ENCODE data around the gene GRIK3.

Gene GRIK3

DNA sequence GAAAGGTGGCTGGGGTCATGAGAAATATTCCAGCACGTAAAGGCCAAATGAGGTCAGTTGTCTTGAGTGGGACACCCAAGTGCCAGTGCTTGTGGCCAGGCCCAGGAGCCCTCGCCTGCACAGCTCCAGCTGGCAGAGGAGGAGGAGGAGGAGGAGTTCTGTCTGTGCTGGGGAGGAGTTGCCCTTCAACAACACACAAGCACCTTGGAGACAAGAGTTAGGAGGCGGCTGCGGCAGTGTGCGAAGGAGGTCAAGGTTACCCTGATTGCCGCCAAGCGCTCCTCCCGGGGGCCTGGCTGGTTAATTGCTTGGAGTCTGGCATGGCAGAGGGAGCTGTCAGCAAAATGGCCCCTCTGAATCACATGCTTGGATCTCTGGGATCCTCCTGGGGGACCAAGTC, 45.1 kb downstream of the GRIK3 start:
- ChIA-PET POLR2A (no interaction called here), CTCF (no interaction called here)
- TF ChIP-seq ZNF384 (IDR thresholded peaks at IDR 0.05), result no peak
- TF ChIP-seq NFRKB (IDR thresholded peaks at IDR 0.05), result no peak
- TF ChIP-seq, protein P1, sequence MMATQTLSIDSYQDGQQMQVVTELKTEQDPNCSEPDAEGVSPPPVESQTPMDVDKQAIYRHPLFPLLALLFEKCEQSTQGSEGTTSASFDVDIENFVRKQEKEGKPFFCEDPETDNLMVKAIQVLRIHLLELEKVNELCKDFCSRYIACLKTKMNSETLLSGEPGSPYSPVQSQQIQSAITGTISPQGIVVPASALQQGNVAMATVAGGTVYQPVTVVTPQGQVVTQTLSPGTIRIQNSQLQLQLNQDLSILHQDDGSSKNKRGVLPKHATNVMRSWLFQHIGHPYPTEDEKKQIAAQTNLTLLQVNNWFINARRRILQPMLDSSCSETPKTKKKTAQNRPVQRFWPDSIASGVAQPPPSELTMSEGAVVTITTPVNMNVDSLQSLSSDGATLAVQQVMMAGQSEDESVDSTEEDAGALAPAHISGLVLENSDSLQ (IDR thresholded peaks at IDR 0.05), result no peak
- no peak for TF ChIP-seq FOXM1 (IDR thresholded peaks at IDR 0.05; ENCODE audit: borderline replicate concordance)
- no peak for TF ChIP-seq BHLHE40 (IDR thresholded peaks at IDR 0.05; ENCODE audit: borderline replicate concordance)
- TF ChIP-seq SUZ12 (IDR thresholded peaks at IDR 0.05), result no peak
- TF ChIP-seq FOXA1 (IDR thresholded peaks at IDR 0.05), result no peak
- no peak for TF ChIP-seq HDGF (IDR thresholded peaks at IDR 0.05; ENCODE audit: borderline replicate concordance)
- TF ChIP-seq ARNT (IDR thresholded peaks at IDR 0.05), result no peak
- no peak for TF ChIP-seq L3MBTL2 (conservative IDR thresholded peaks at IDR 0.05)
- TF ChIP-seq ELF4 (IDR thresholded peaks at IDR 0.05), result no peak
- no peak for TF ChIP-seq TARDBP (IDR thresholded peaks at IDR 0.05)
- TF ChIP-seq FOXK2 (IDR thresholded peaks at IDR 0.05), result no peak
- no peak for TF ChIP-seq CTBP1 (IDR thresholded peaks at IDR 0.05; ENCODE audit: borderline replicate concordance)
- TF ChIP-seq SP1 (IDR thresholded peaks at IDR 0.05), result no peak
- no peak for TF ChIP-seq LEF1 (IDR thresholded peaks at IDR 0.05; ENCODE audit: borderline replicate concordance)
- DNase-seq (ENCODE audit: extremely low spot score), result no peak

DNA sequence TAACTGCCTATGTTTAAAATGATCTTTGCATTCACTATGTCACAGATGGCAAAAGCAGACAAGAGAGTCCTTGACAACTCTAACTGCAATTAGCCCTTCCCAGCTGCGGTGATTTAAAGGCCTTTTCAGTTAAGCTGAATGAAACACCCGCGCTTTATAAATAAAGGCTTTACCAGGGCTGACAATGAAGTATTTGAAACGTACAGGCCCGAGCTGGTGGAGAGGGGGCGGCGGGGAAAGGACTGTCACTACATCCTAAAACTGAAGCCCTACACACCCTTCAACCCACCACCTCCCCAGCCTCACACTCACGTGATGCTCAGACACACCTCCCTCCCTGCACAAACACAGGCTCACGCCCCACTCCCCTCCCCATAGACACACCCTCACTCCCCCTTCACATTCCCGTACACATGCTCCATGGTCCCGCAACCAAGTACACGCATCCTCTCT, 45.5 kb downstream of the GRIK3 start:
- POLR2A ChIA-PET, result no interaction called here
- no peak for TF ChIP-seq FOXK2 (IDR thresholded peaks at IDR 0.05)
- TF ChIP-seq SUZ12 (IDR thresholded peaks at IDR 0.05), result no peak
- TF ChIP-seq CTBP1 (IDR thresholded peaks at IDR 0.05; ENCODE audit: borderline replicate concordance), result no peak
- no peak for TF ChIP-seq TARDBP (IDR thresholded peaks at IDR 0.05)
- no peak for TF ChIP-seq L3MBTL2 (conservative IDR thresholded peaks at IDR 0.05)
- TF ChIP-seq LEF1 (IDR thresholded peaks at IDR 0.05; ENCODE audit: borderline replicate concordance), result no peak
- TF ChIP-seq HDGF (IDR thresholded peaks at IDR 0.05; ENCODE audit: borderline replicate concordance), result no peak
- no peak for TF ChIP-seq BHLHE40 (IDR thresholded peaks at IDR 0.05; ENCODE audit: borderline replicate concordance)
- no peak for TF ChIP-seq NFRKB (IDR thresholded peaks at IDR 0.05)
- TF ChIP-seq ARNT (IDR thresholded peaks at IDR 0.05), result no peak
- TF ChIP-seq SP1 (IDR thresholded peaks at IDR 0.05), result no peak
- no peak for TF ChIP-seq FOXA1 (IDR thresholded peaks at IDR 0.05)
- CTCF ChIA-PET, result no interaction called here
- no peak for DNase-seq (ENCODE audit: extremely low spot score)

DNA sequence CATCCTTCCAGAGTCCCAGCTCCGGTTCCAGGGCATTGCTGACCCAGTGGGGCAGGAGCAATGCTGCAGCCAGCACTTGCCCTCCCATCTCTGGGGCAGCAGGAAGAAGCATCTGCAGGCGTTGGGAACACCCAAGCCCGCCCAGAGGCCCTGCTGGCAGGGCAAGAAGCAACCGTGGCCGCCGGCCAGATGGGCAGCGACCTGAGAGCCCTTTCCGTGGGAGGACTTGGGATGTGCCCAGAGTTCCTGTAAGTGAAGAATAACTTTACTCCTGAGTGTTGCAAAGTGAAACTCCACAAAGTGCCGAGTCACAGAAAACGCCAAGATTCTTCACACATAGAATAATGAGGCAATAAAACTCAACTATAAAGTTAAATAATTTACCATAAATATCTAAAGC, 46.0 kb downstream of the GRIK3 start:
- DNase-seq (ENCODE audit: extremely low spot score), result no peak
- ChIA-PET CTCF (no interaction called here), POLR2A (no interaction called here)
- TF ChIP-seq L3MBTL2 (conservative IDR thresholded peaks at IDR 0.05), result no peak
- TF ChIP-seq CTBP1 (IDR thresholded peaks at IDR 0.05; ENCODE audit: borderline replicate concordance), result no peak
- no peak for TF ChIP-seq LEF1 (IDR thresholded peaks at IDR 0.05; ENCODE audit: borderline replicate concordance)
- no peak for TF ChIP-seq TARDBP (IDR thresholded peaks at IDR 0.05)
- no peak for TF ChIP-seq ARNT (IDR thresholded peaks at IDR 0.05)
- TF ChIP-seq SUZ12 (IDR thresholded peaks at IDR 0.05), result no peak
- TF ChIP-seq HDGF (IDR thresholded peaks at IDR 0.05; ENCODE audit: borderline replicate concordance), result no peak
- no peak for TF ChIP-seq FOXK2 (IDR thresholded peaks at IDR 0.05)
- no peak for TF ChIP-seq BHLHE40 (IDR thresholded peaks at IDR 0.05; ENCODE audit: borderline replicate concordance)
- TF ChIP-seq ELF4 (IDR thresholded peaks at IDR 0.05), result no peak
- no peak for TF ChIP-seq SP1 (IDR thresholded peaks at IDR 0.05)
- no peak for TF ChIP-seq FOXM1 (IDR thresholded peaks at IDR 0.05; ENCODE audit: borderline replicate concordance)
- no peak for TF ChIP-seq NFRKB (IDR thresholded peaks at IDR 0.05)
- TF ChIP-seq FOXA1 (IDR thresholded peaks at IDR 0.05), result no peak
- TF ChIP-seq ZNF384 (IDR thresholded peaks at IDR 0.05), result no peak
- TF ChIP-seq, protein P1 (IDR thresholded peaks at IDR 0.05), result no peak

DNA sequence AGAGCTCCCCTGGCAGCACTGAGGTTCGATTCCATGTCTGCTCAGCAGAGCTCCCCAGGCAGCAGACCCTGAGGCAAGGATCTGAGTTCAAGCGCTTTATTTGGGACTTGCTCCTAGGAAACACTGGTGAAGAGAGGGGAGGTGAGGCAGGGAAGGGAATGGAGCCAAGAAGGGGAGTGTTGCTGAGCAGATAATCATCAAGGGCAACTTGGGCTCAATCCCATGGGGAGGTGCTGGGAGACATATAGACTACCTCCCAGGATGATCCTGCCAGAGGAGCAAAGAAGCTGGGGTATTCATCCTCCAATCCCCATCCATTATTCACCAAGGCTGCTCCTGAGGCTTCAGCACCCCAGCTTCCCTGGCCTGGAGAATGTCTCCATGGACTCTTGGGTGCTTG, 47.0 kb downstream of the GRIK3 start:
- CTCF ChIA-PET, result interaction anchor here (0.6 kb wide), 1 partner anchor 11 kb away, joined by 3 read pairs; no protein-coding TSS in a partner anchor
- POLR2A ChIA-PET, result no interaction called here
- DNase-seq (ENCODE audit: extremely low spot score), result no peak
- TF ChIP-seq NFRKB (IDR thresholded peaks at IDR 0.05) (no peak), FOXA1 (IDR thresholded peaks at IDR 0.05) (no peak), LEF1 (IDR thresholded peaks at IDR 0.05; ENCODE audit: borderline replicate concordance) (no peak), CTBP1 (IDR thresholded peaks at IDR 0.05; ENCODE audit: borderline replicate concordance) (no peak), ELF4 (IDR thresholded peaks at IDR 0.05) (no peak), HDGF (IDR thresholded peaks at IDR 0.05; ENCODE audit: borderline replicate concordance) (no peak), TARDBP (IDR thresholded peaks at IDR 0.05) (no peak), FOXK2 (IDR thresholded peaks at IDR 0.05) (no peak), BHLHE40 (IDR thresholded peaks at IDR 0.05; ENCODE audit: borderline replicate concordance) (no peak), ARNT (IDR thresholded peaks at IDR 0.05) (no peak)
- TF ChIP-seq, protein P1 (IDR thresholded peaks at IDR 0.05), result no peak

DNA sequence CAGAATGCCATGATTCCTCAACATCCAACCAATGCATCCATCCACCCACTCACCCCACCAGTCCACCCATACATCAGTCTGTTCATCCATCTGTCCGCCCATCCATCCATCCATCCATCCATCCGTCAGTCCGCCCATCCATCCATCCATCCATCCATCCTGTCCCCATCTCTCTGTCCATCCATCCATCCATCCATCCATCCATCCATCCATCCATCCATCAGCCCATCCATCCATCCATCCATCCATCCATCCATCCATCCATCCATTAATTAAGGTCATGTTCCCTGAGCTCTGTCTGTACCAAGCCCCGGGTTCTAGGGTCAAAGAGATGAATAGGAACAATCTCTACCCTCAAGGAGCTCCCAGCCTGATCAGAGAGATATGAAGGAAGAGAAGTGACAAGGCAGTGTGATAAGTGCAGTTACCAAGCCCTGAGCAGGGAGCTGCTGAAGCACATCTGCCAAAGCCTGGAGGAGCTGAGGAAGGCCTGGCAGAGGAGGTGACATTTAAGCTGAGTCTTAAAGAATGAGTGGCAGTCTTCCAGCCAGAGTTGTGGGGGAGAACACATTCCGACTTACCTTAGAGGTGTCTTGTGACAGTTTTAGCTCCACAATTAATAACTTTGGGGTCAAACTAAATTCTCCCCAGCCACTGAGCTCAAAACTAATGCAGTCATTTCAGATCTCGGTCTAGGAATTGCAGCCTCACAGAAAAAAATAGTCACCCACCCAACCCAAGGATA, 47.9 kb downstream of the GRIK3 start:
- POLR2A ChIA-PET, result no interaction called here
- no peak for TF ChIP-seq BHLHE40 (IDR thresholded peaks at IDR 0.05; ENCODE audit: borderline replicate concordance)
- TF ChIP-seq ELF4 (IDR thresholded peaks at IDR 0.05), result no peak
- TF ChIP-seq NFRKB (IDR thresholded peaks at IDR 0.05), result no peak
- TF ChIP-seq, protein P1 (IDR thresholded peaks at IDR 0.05), result no peak
- no peak for TF ChIP-seq FOXK2 (IDR thresholded peaks at IDR 0.05)
- TF ChIP-seq SP1 (IDR thresholded peaks at IDR 0.05), result no peak
- TF ChIP-seq ZNF384 (IDR thresholded peaks at IDR 0.05), result no peak
- no peak for TF ChIP-seq L3MBTL2 (conservative IDR thresholded peaks at IDR 0.05)
- TF ChIP-seq TARDBP (IDR thresholded peaks at IDR 0.05), result no peak
- no peak for TF ChIP-seq FOXA1 (IDR thresholded peaks at IDR 0.05)
- DNase-seq (ENCODE audit: extremely low spot score), result no peak
- CTCF ChIA-PET, result interaction anchor here (0.6 to 0.7 kb wide), 2 partner anchors 10 to 114 kb away, joined by 3 read pairs; no protein-coding TSS in a partner anchor

All from HEK293T (cell line).